A549 (cell line): Measurements from ENCODE around the gene CD163.
"Not testable (repeated sequence)": the region's sequence is repeated elsewhere in the genome, so short reads cannot be mapped to it uniquely, and the experiment has no call there.

Experiments
- BCL3 ChIP-seq: fragments of >200 bp; sonication (Bioruptor Twin); formaldehyde crosslinking; IDR thresholded peaks from 3 replicates; pipeline ENCODE4 v1.6.1; 2016
- CEBPB ChIP-seq, 2 experiments: fragments of >200 bp in 1 of 2; sonication (Bioruptor Twin) in 1 of 2; formaldehyde crosslinking in 1 of 2; IDR thresholded peaks; 2 replicates each; pipeline ENCODE4 v1.6.1; 2012 to 2016
- EP300 ChIP-seq, 2 experiments: fragments of >200 bp; sonication (Bioruptor Twin); formaldehyde crosslinking; IDR thresholded peaks; 2 replicates in 1 of 2; 3 replicates in 1 of 2; pipeline ENCODE4 v1.6.1; 2016 to 2017
- RAD21 ChIP-seq, 2 experiments: fragments of >200 bp in 1 of 2; sonication (Bioruptor Twin) in 1 of 2; formaldehyde crosslinking in 1 of 2; IDR thresholded peaks in 1 of 2; conservative IDR thresholded peaks in 1 of 2; 2 replicates in 1 of 2; 3 replicates in 1 of 2; pipeline ENCODE4 v1.6.1; 2012 to 2018; ENCODE audit warnings: inconsistent platforms in 1 of 2
- RFX5 ChIP-seq: fragments of 450-650 bp; IDR thresholded peaks from 2 replicates; pipeline ENCODE4 v1.7.1; 2014; ENCODE audit warnings: antibody characterized with exemption, mild to moderate bottlenecking, moderate library complexity
- USF2 ChIP-seq: fragments of 450-650 bp; IDR thresholded peaks from 2 replicates; pipeline ENCODE4 v1.6.1; 2014; ENCODE audit warnings: antibody characterized with exemption
- TF ChIP-seq, protein P1 (sequence below): fragments of >200 bp; sonication (Bioruptor Twin); formaldehyde crosslinking; IDR thresholded peaks from 3 replicates; pipeline ENCODE4 v1.5.1; 2016
- TF ChIP-seq, protein P2 (sequence below): fragments of 200-600 bp; sonication (generic); IDR thresholded peaks from 2 replicates; pipeline ENCODE4 v1.6.1; 2016; ENCODE audit warnings: antibody characterized with exemption, mild to moderate bottlenecking, moderate library complexity

GRCh38 chr12:7509793-7510470 is 6.4 kb upstream of the CD163 start:
- TF ChIP-seq, protein P1, sequence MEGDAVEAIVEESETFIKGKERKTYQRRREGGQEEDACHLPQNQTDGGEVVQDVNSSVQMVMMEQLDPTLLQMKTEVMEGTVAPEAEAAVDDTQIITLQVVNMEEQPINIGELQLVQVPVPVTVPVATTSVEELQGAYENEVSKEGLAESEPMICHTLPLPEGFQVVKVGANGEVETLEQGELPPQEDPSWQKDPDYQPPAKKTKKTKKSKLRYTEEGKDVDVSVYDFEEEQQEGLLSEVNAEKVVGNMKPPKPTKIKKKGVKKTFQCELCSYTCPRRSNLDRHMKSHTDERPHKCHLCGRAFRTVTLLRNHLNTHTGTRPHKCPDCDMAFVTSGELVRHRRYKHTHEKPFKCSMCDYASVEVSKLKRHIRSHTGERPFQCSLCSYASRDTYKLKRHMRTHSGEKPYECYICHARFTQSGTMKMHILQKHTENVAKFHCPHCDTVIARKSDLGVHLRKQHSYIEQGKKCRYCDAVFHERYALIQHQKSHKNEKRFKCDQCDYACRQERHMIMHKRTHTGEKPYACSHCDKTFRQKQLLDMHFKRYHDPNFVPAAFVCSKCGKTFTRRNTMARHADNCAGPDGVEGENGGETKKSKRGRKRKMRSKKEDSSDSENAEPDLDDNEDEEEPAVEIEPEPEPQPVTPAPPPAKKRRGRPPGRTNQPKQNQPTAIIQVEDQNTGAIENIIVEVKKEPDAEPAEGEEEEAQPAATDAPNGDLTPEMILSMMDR = not testable (repeated sequence)
- not testable (repeated sequence) for TF ChIP-seq EP300 (IDR thresholded peaks at IDR 0.05); CEBPB (IDR thresholded peaks at IDR 0.05); BCL3; RAD21 (conservative IDR thresholded peaks at IDR 0.05 in 1 of 2, IDR thresholded peaks at IDR 0.05 in 1 of 2); USF2; RFX5
- TF ChIP-seq, protein P2, sequence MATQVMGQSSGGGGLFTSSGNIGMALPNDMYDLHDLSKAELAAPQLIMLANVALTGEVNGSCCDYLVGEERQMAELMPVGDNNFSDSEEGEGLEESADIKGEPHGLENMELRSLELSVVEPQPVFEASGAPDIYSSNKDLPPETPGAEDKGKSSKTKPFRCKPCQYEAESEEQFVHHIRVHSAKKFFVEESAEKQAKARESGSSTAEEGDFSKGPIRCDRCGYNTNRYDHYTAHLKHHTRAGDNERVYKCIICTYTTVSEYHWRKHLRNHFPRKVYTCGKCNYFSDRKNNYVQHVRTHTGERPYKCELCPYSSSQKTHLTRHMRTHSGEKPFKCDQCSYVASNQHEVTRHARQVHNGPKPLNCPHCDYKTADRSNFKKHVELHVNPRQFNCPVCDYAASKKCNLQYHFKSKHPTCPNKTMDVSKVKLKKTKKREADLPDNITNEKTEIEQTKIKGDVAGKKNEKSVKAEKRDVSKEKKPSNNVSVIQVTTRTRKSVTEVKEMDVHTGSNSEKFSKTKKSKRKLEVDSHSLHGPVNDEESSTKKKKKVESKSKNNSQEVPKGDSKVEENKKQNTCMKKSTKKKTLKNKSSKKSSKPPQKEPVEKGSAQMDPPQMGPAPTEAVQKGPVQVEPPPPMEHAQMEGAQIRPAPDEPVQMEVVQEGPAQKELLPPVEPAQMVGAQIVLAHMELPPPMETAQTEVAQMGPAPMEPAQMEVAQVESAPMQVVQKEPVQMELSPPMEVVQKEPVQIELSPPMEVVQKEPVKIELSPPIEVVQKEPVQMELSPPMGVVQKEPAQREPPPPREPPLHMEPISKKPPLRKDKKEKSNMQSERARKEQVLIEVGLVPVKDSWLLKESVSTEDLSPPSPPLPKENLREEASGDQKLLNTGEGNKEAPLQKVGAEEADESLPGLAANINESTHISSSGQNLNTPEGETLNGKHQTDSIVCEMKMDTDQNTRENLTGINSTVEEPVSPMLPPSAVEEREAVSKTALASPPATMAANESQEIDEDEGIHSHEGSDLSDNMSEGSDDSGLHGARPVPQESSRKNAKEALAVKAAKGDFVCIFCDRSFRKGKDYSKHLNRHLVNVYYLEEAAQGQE = not testable (repeated sequence)
